ENCODE data around the gene UBASH3B.
"Not testable (repeated sequence)": the region's sequence is repeated elsewhere in the genome, so short reads cannot be mapped to it uniquely, and the experiment has no call there.

The UBASH3B gene

GRCh38 chr11:122655527-122656072, at the start of gene UBASH3B:
TSS of gene UBASH3B (plus strand) at chr11:122655722. CDS start at chr11:122656050, 328 bp downstream.
- DNase-seq = peak; percentile 31 to 87

GRCh38 chr11:122607162-122607561, 48.4 kb upstream of the UBASH3B start:
- peak in 1 of 2 experiments; percentile 22 for DNase-seq

- DNase-seq = no peak
Measured at GRCh38 chr11:122612123-122612824, 43.2 kb upstream of the UBASH3B start.

GRCh38 chr11:122616718-122617117, 38.8 kb upstream of the UBASH3B start:
- DNase-seq = no peak

- DNase-seq = no peak
Measured at GRCh38 chr11:122617297-122617696, 38.2 kb upstream of the UBASH3B start.

- no peak for DNase-seq
Measured at GRCh38 chr11:122617926-122618325, 37.6 kb upstream of the UBASH3B start.

- no peak for DNase-seq
Measured at GRCh38 chr11:122618927-122619326, 36.6 kb upstream of the UBASH3B start.

GRCh38 chr11:122619757-122620156, 35.8 kb upstream of the UBASH3B start:
- no peak for DNase-seq

GRCh38 chr11:122625501-122625900, 30.0 kb upstream of the UBASH3B start:
- DNase-seq = not testable (repeated sequence)

- DNase-seq = no peak
Measured at GRCh38 chr11:122625976-122626665, 29.4 kb upstream of the UBASH3B start.

GRCh38 chr11:122627745-122628144, 27.8 kb upstream of the UBASH3B start:
- DNase-seq = no peak

- DNase-seq = peak in 1 of 2 experiments; percentile 72
Measured at GRCh38 chr11:122628810-122629555, 26.5 kb upstream of the UBASH3B start.

- no peak for DNase-seq
Measured at GRCh38 chr11:122632181-122632824, 23.2 kb upstream of the UBASH3B start.

- DNase-seq = peak in 1 of 2 experiments; percentile 70
Measured at GRCh38 chr11:122633219-122633829, 22.2 kb upstream of the UBASH3B start.

- DNase-seq = no peak
Measured at GRCh38 chr11:122634501-122634900, 21.0 kb upstream of the UBASH3B start.

- no peak for DNase-seq
Measured at GRCh38 chr11:122637541-122637940, 18.0 kb upstream of the UBASH3B start.

- no peak for DNase-seq
Measured at GRCh38 chr11:122642472-122642922, 13.0 kb upstream of the UBASH3B start.

GRCh38 chr11:122642971-122643370, 12.6 kb upstream of the UBASH3B start:
- DNase-seq = no peak

- DNase-seq = no peak
Measured at GRCh38 chr11:122645847-122646246, 9.7 kb upstream of the UBASH3B start.

GRCh38 chr11:122646549-122647340, 8.8 kb upstream of the UBASH3B start:
- DNase-seq = no peak

GRCh38 chr11:122647736-122648275, 7.7 kb upstream of the UBASH3B start:
- no peak for DNase-seq
